H9 (cell line): ENCODE results near the gene KLHL3. TPM values are rescaled to one million over a fixed set of nuclear protein-coding genes. Genes with fewer than 3 reads are reported as not detected.

ENCODE experiments used
- DNase-seq: peaks from one replicate; pipeline ENCODE4 v3.0.0-alpha.2; 2017
- H2AFZ ChIP-seq: one replicate; pipeline ENCODE4 v1.6.1; 2013; ENCODE audit warnings: mild to moderate bottlenecking, low read length, control low read depth, moderate library complexity
- H2AK5ac ChIP-seq: 2 replicates; pipeline ENCODE4 v1.6.1; 2013; ENCODE audit warnings: low read length, control low read depth, mixed read lengths; ENCODE audit not compliant: insufficient read length
- H2BK120ac ChIP-seq: one replicate; pipeline ENCODE4 v1.6.1; 2013; ENCODE audit warnings: low read depth, mild to moderate bottlenecking, low read length, control low read depth, inconsistent platforms; ENCODE audit not compliant: poor library complexity, severe bottlenecking
- H2BK12ac ChIP-seq: 2 replicates; pipeline ENCODE4 v1.6.1; 2013; ENCODE audit warnings: low read length, control low read depth, mixed read lengths, low read depth; ENCODE audit not compliant: insufficient read length
- H2BK15ac ChIP-seq: 2 replicates; pipeline ENCODE4 v1.6.1; 2013; ENCODE audit warnings: low read depth, low read length, control low read depth
- H2BK20ac ChIP-seq: one replicate; pipeline ENCODE4 v1.6.1; 2013; ENCODE audit warnings: low read depth, mild to moderate bottlenecking, low read length, control low read depth, inconsistent platforms; ENCODE audit not compliant: poor library complexity, severe bottlenecking
- H2BK5ac ChIP-seq: 2 replicates; pipeline ENCODE4 v1.6.1; 2013; ENCODE audit warnings: low read length, control low read depth, mixed read lengths; ENCODE audit not compliant: insufficient read length
- H3K14ac ChIP-seq: 2 replicates; pipeline ENCODE4 v1.6.1; 2013; ENCODE audit warnings: low read length, control low read depth; ENCODE audit not compliant: insufficient read depth
- H3K18ac ChIP-seq: 2 replicates; pipeline ENCODE4 v1.6.1; 2013; ENCODE audit warnings: low read depth, mild to moderate bottlenecking, mixed read lengths, low read length, control low read depth; ENCODE audit not compliant: insufficient read length
- H3K23ac ChIP-seq: 2 replicates; pipeline ENCODE4 v1.6.1; 2013; ENCODE audit warnings: low read length, control low read depth, mixed read lengths, low read depth; ENCODE audit not compliant: insufficient read length
- H3K23me2 ChIP-seq: 2 replicates; pipeline ENCODE4 v1.6.1; 2013; ENCODE audit warnings: low read depth, mild to moderate bottlenecking, mixed read lengths, low read length, control low read depth; ENCODE audit not compliant: insufficient read length, poor library complexity, severe bottlenecking
- H3K27ac ChIP-seq: 2 replicates; pipeline ENCODE4 v1.5.1; 2013; ENCODE audit warnings: low read length, control low read depth, mixed read lengths, low read depth; ENCODE audit not compliant: insufficient read length
- H3K27me3 ChIP-seq: 2 replicates; pipeline ENCODE4 v1.6.1; 2013; ENCODE audit warnings: low read length, control low read depth, inconsistent platforms; ENCODE audit not compliant: insufficient read depth
- H3K4ac ChIP-seq: 2 replicates; pipeline ENCODE4 v1.6.1; 2013; ENCODE audit warnings: low read depth, mild to moderate bottlenecking, control low read depth, inconsistent platforms, low read length, moderate library complexity
- H3K4me1 ChIP-seq: 2 replicates; pipeline ENCODE4 v1.6.1; 2013; ENCODE audit warnings: low read length, control low read depth, inconsistent platforms; ENCODE audit not compliant: insufficient read depth
- H3K4me2 ChIP-seq: 2 replicates; pipeline ENCODE4 v1.6.1; 2013; ENCODE audit warnings: low read length, control low read depth, mixed read lengths; ENCODE audit not compliant: insufficient read length, insufficient read depth
- H3K56ac ChIP-seq: 2 replicates; pipeline ENCODE4 v1.6.1; 2013; ENCODE audit warnings: low read depth, mild to moderate bottlenecking, mixed read lengths, low read length, control low read depth; ENCODE audit not compliant: insufficient read length
- H3K79me1 ChIP-seq: 2 replicates; pipeline ENCODE4 v1.6.1; 2013; ENCODE audit warnings: low read depth, mild to moderate bottlenecking, moderate library complexity, low read length, control low read depth, inconsistent platforms; ENCODE audit not compliant: insufficient read depth, poor library complexity, severe bottlenecking
- H3K79me2 ChIP-seq: 2 replicates; pipeline ENCODE4 v1.6.1; 2013; ENCODE audit warnings: low read length, control low read depth, inconsistent platforms; ENCODE audit not compliant: insufficient read depth
- H3K9ac ChIP-seq: 2 replicates; pipeline ENCODE4 v1.6.1; 2013; ENCODE audit warnings: low read length, control low read depth, mixed read lengths; ENCODE audit not compliant: insufficient read length; ENCODE audit errors: extremely low read depth
- H3K9me3 ChIP-seq: one replicate; pipeline ENCODE4 v1.6.1; 2013; ENCODE audit warnings: low read depth, low read length, inconsistent platforms; ENCODE audit not compliant: control insufficient read depth
- H3T11ph ChIP-seq: one replicate; pipeline ENCODE4 v1.6.1; 2013; ENCODE audit warnings: mild to moderate bottlenecking, low read length, control low read depth, inconsistent platforms
- H4K20me1 ChIP-seq: one replicate; pipeline ENCODE4 v1.6.1; 2013; ENCODE audit not compliant: control insufficient read depth, insufficient read length, insufficient read depth
- H4K5ac ChIP-seq: 2 replicates; pipeline ENCODE4 v1.6.1; 2013; ENCODE audit warnings: low read depth, mild to moderate bottlenecking, mixed read lengths, low read length, control low read depth; ENCODE audit not compliant: insufficient read length
- H4K8ac ChIP-seq: replicated peaks from 2 replicates; pipeline ENCODE4 v1.6.1; 2013; ENCODE audit warnings: low read length, control low read depth, mixed read lengths, low read depth; ENCODE audit not compliant: insufficient read length
- H4K91ac ChIP-seq: 2 replicates; pipeline ENCODE4 v1.6.1; 2013; ENCODE audit warnings: low read depth, mild to moderate bottlenecking, moderate library complexity, mixed read lengths, low read length, control low read depth; ENCODE audit not compliant: insufficient read length
- H3K27ac Mint-ChIP-seq, 3 experiments: 2 replicates in 2 of 3; 3 replicates in 1 of 3; pipeline ENCODE4 v1.8.0; 2020 to 2021; ENCODE audit warnings: mixed read lengths in 3 of 3, mild to moderate bottlenecking in 1 of 3, moderate library complexity in 1 of 3
- H3K27me3 Mint-ChIP-seq: 2 replicates; pipeline ENCODE4 v1.8.0; 2021; ENCODE audit warnings: low read depth, mild to moderate bottlenecking, moderate library complexity, mixed read lengths
- H3K36me3 Mint-ChIP-seq, 3 experiments: 2 replicates in 2 of 3; 3 replicates in 1 of 3; pipeline ENCODE4 v1.8.0; 2020 to 2021; ENCODE audit warnings: low read depth in 3 of 3, mixed read lengths in 3 of 3; ENCODE audit not compliant: insufficient read depth in 1 of 3
- H3K4me1 Mint-ChIP-seq, 2 experiments: 2 replicates each; pipeline ENCODE4 v1.8.0; 2020; ENCODE audit warnings: mixed read lengths in 2 of 2
- H3K4me3 Mint-ChIP-seq, 2 experiments: 2 replicates in 1 of 2; 3 replicates in 1 of 2; pipeline ENCODE4 v1.8.0; 2020 to 2021; ENCODE audit warnings: mild to moderate bottlenecking in 2 of 2, mixed read lengths in 2 of 2, moderate library complexity in 1 of 2
- H3K9me3 Mint-ChIP-seq, 2 experiments: 2 replicates in 1 of 2; 3 replicates in 1 of 2; pipeline ENCODE4 v1.8.0; 2020; ENCODE audit warnings: mild to moderate bottlenecking in 2 of 2, mixed read lengths in 2 of 2, moderate library complexity in 1 of 2
- WGBS: extraction: QIAGEN DNeasy Blood & Tissue Kit; methylation state at CpG from one replicate; pipeline ENCODE4 v1.1.7; 2013; ENCODE audit warnings: missing lambda C conversion rate, low lambda C conversion rate, mixed read lengths; ENCODE audit not compliant: insufficient read length; ENCODE audit errors: extremely low coverage; 5-methylcytosine and 5-hydroxymethylcytosine counted together
- total RNA-seq: library from RNA; stranded (reverse); gene quantifications from 2 replicates; pipeline ENCODE4 v1.2.1, GENCODE V29; 2021
- TF ChIP-seq, protein P1 (sequence below): fragments of 200-600 bp; sonication (generic); conservative IDR thresholded peaks from 3 replicates; pipeline ENCODE4 v1.8.0; 2021; ENCODE audit warnings: antibody characterized with exemption, mild to moderate bottlenecking

The KLHL3 gene
- total RNA-seq, 1 experiment from 2014 or later, result 12.8 TPM

DNA sequence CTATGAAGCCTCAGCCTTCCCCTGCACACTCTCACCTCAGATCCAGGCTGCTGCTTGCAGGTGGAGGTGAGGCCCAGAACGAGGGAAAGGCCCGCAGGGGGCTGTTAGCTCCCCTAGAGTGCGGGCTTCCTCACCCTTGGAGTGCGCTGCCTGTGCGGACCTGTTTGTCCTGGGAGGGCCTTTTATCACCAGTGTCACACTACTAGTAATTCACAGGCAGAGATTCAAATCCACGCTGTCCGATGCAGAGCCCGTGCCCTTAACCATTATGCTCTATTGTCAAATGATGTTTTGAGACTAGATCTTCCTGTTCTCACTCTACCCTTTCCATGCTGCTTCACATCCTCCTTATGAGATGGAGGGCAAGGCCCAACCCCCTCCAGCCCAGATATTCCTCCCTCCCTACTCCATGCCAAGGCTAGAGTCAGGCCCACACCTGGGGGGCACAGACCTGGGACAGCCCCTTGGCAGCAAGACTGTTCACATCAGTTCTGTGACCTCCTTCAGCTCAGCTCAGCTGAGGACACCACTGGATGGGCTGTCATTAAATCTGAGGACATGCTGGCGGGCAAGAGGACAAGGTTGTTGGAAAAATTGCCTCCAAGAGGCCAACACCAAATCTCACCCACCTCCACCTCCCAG is 124.0 kb downstream of the KLHL3 start:
- Histone ChIP-seq H3K4me2 (no peak overlapping the region), H2BK20ac (no peak overlapping the region), H3K9ac (no peak overlapping the region), H3K27ac (no peak overlapping the region), H3K18ac (no peak overlapping the region), H3K4me1 (no peaks in the 10 kb centered on the region), H4K8ac (no peak overlapping the region), H4K91ac (no peak overlapping the region), H3K27me3 (no peaks in the 10 kb centered on the region), H2BK12ac (no peak overlapping the region), H3K56ac (no peak overlapping the region), H2BK15ac (no peak overlapping the region), H2BK120ac (no peak overlapping the region), H2AK5ac (no peak overlapping the region), H4K20me1 (no peaks in the 10 kb centered on the region), H3K79me1 (no peaks in the 10 kb centered on the region), H3K23me2 (no peaks in the 10 kb centered on the region), H2BK5ac (no peak overlapping the region), H3K23ac (no peak overlapping the region), H3T11ph (no peak overlapping the region), H3K79me2 (no peaks in the 10 kb centered on the region), H2AFZ (no peak overlapping the region), H3K14ac (no peak overlapping the region), H3K9me3 (no peaks in the 10 kb centered on the region), H3K4ac (no peak overlapping the region), H4K5ac (no peak overlapping the region)
- Mint-ChIP-seq H3K9me3 (no peaks in the 10 kb centered on the region), H3K4me1 (no peaks in the 10 kb centered on the region; a peak in 2 of 4 replicates), H3K27ac (peak overlapping the region in 1 of 3 experiments; percentile 62; a peak in 2 of 7 replicates), H3K4me3 (no peak overlapping the region), H3K36me3 (no peaks in the 10 kb centered on the region), H3K27me3 (peaks cover 3% of the 10 kb centered on the region; the same call in 1 of the 2 replicates)
- TF ChIP-seq, protein P1, sequence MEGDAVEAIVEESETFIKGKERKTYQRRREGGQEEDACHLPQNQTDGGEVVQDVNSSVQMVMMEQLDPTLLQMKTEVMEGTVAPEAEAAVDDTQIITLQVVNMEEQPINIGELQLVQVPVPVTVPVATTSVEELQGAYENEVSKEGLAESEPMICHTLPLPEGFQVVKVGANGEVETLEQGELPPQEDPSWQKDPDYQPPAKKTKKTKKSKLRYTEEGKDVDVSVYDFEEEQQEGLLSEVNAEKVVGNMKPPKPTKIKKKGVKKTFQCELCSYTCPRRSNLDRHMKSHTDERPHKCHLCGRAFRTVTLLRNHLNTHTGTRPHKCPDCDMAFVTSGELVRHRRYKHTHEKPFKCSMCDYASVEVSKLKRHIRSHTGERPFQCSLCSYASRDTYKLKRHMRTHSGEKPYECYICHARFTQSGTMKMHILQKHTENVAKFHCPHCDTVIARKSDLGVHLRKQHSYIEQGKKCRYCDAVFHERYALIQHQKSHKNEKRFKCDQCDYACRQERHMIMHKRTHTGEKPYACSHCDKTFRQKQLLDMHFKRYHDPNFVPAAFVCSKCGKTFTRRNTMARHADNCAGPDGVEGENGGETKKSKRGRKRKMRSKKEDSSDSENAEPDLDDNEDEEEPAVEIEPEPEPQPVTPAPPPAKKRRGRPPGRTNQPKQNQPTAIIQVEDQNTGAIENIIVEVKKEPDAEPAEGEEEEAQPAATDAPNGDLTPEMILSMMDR, result no peak
- no peak for DNase-seq
- WGBS, result no CpG with 5 or more reads among the region's 9 CpGs
